NCI-H2196 (cell line): ENCODE data around the gene DCC.

Source experiments
- DNase-seq: peaks from one replicate; lab custom pipeline; 2025; ENCODE audit not compliant: unreplicated experiment; lab: John Stamatoyannopoulos, UW

DCC gene

GRCh38 chr18:52888014-52888413 is 548.0 kb downstream of the DCC start:
- DNase-seq, result no peak

GRCh38 chr18:52894801-52895200 is 554.8 kb downstream of the DCC start:
- no peak for DNase-seq

GRCh38 chr18:52897611-52898484 is 557.9 kb downstream of the DCC start:
- DNase-seq, result no peak

- DNase-seq, result no peak
Observed at GRCh38 chr18:52898485-52899058, 558.6 kb downstream of the DCC start.

- DNase-seq, result no peak
Observed at GRCh38 chr18:52902188-52902587, 562.2 kb downstream of the DCC start.

GRCh38 chr18:52903857-52904256 is 563.9 kb downstream of the DCC start:
- DNase-seq, result peak; percentile 16

DNA sequence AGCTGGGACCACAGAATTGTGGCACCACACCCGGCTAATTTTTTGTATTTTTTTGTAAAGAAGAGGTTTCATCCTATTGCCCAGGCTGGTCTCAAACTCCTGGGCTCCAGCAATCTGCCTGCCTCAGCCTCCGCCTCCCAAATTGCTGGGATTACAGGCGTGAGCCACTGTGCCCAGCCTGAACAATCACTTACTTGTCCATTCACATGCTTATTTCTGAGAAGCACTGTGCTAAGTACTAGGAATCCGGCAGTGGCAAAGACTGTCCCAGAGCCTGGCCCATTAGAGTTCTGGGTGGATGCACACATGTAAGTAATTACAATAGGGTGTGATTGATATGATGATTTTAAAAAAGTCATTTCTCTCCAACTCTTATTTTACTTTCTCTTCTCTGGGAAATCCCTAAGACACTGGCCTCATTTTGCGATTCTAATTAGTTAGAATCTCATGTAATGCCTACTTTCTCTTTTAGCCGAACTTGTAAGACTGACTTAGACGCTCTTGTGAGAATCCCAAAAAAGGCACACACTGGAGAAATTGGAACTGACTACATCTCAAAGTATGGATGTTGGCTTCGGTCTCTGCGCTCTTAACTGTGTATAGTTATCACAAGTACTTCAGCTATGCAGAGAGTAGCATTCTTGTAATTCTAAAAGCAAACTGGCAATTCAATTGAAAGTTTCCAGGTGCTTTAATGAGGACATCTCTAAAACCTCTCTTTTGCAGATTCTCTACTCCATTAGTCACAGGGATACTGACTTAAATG is 567.7 kb downstream of the DCC start:
- DNase-seq, result no peak

DNA sequence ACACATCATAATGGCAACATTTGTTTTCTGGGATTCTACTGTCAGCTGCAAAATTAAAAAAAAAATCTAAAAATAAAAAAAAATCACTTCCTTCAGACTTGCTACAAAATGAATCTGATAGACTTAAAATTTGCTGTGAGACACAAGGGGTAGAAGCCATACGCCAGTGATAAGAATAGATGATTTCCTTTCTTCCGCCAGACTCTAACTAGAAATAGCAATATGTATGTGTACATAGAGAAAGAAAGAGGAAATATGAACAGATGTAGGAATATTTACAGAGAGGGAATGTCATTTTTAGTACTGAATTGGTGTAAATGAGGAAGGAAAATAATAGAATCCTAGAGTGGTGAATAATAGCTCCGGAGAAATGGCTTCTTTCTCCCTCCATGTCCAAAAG is 574.2 kb downstream of the DCC start:
- DNase-seq, result no peak

DNA sequence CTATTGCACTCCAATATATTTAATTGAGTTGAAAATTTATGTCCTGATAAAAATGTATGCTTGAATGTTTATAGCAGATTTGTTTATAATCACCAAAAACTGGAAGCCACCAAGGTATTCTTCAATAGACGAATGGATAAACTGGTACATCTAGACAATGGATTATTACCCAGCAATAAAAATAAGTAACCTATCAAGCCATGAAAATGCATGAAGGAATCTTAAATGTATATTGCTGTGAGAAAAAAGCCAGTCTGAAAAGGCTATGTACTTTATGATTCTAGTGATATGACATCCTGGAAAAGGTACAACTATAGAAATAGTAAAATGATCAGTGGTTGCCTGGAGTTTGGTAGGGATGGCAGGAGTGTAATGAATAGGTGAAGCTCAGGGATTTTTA is 580.7 kb downstream of the DCC start:
- no peak for DNase-seq

- DNase-seq, result no peak
Observed at GRCh38 chr18:52933356-52933755, 593.4 kb downstream of the DCC start.

DNA sequence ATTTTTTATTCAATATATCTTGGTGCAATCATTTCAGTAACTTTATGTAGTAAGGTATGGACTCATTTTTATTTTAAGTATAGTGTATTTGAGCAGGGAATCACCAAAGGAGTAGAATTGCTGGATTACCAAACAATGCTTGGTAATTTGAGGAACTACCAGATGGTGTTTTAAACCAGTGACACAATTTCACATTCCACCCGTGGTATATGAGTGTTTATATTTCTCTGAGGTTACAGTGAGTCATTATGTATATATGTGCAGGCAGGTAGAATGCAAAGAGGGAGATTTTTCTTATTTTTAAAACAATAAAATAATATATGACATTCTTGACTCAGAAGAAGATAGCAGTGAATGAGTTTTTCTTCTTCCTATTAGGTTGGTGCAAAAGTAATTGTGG is 596.9 kb downstream of the DCC start:
- DNase-seq, result no peak

- DNase-seq, result no peak
Observed at GRCh38 chr18:52937840-52938239, 597.8 kb downstream of the DCC start.

DNA sequence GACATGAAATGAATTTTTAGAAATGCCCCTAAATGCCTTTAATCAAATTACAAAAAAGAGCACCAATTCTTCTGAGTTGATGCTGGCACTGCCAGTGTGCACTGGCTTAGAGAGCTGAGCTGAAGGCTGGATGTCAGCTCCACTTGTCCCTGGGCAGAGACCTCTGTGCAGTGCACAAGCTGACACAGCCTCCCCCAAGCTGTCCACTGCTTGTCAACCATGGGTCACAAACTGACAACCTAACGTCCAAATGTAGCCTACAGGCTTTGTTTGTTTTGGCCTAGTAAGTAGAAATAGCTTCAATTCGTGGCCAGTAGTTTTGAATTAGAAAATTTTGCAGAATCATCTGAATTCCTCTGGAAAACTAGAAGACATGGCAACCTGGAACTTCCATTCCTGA is 605.6 kb downstream of the DCC start:
- DNase-seq, result no peak

- DNase-seq, result no peak
Observed at GRCh38 chr18:52948868-52949444, 609.0 kb downstream of the DCC start.

DNA sequence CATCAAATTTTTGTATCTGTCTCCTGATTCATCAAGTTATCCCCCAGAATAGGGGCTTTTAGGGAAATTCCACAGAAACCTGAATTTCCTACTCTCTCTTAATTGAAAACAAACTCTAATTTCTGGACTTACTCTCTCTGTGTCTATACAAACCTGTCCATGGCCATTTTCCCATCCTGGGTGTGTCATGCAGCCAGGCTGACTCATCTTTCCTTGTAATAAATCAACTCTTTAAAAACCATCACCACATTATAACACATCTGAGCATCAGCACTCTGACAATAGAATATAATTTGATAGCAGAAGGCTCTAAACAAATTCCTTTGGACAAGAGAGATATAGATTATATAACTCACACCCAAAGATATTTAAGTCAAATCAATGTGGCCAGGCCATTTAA is 610.2 kb downstream of the DCC start:
- DNase-seq, result no peak

DNA sequence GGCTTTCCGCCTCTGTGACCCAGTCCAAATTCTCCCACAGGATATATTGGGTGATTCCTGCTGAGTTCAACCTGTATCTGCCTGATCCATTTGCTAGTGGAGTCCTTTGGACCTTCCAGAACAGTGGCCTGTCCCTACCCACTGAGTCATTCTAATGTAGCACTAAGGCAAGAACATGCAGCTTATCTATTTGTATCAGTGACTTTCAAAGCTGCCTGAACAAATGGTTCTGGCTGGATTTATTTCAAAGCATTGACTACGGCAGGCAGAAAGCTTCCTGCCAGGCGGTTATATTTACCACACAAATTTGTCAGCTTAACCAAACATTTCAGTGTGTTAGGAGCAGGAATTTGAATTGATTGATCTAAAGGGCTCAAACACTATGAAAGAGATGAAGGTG is 613.4 kb downstream of the DCC start:
- no peak for DNase-seq

DNA sequence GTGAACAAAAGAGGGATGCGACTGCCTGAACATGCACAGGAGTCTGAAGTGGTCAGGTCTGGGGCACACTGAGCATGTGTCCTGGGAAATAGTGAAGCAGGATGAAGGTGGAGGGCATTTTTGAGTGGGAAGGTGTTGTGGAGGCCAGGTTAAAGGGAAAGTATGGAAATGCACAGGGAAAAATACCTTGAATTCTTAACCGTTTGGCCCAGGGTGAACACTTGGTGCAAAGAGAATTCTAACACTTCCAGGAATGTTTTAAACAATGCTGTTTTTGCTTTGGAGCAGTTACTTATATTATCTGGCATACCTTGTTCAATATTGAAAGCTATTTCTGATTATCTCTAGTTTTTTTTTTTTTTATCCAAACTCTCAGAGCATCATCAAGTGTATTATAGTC is 623.5 kb downstream of the DCC start:
- no peak for DNase-seq

DNA sequence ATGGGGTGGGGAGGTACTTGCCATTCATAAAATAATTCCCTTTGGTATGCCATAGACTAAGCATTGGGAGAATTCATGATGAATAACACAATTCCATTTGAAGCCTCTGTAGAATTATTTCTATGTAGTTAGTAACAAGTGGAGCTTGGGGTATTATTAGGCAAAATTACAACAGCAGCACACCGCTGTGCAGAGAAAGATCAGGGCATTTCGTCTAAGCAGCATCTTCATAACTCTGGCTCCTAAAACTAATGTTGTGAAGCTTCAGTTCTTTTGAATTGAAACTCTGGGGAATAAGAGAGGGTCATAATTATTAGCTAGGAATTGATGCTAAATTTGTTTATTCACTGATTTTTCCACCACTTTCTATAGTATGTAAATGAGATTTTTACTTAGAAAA is 630.7 kb downstream of the DCC start:
- no peak for DNase-seq

- DNase-seq, result no peak
Observed at GRCh38 chr18:52971097-52971496, 631.1 kb downstream of the DCC start.

GRCh38 chr18:52979892-52980291 is 639.9 kb downstream of the DCC start:
- no peak for DNase-seq

GRCh38 chr18:52991246-52991645 is 651.2 kb downstream of the DCC start:
- DNase-seq, result no peak

GRCh38 chr18:52992041-52992440 is 652.0 kb downstream of the DCC start:
- DNase-seq, result no peak
